Esophagus squamous epithelium (tissue), 5 donors: ENCODE results near the gene FRMD4A. TPM values are rescaled to one million over a fixed set of nuclear protein-coding genes. Genes with fewer than 3 reads are reported as not detected.

Experiments
- DNase-seq: peaks from one replicate; lab custom pipeline; 2025; lab: John Stamatoyannopoulos, UW
- H3K27ac ChIP-seq, 4 donors: fragments of 200-600 bp; sonication (generic); one replicate each; pipeline ENCODE4 v1.5.1; 2016 to 2019; ENCODE audit warnings: mild to moderate bottlenecking in 1 of 4
- H3K27me3 ChIP-seq, 4 donors: fragments of 200-600 bp; sonication (generic); 1 replicate in 3 of 4; 2 replicates in 1 of 4; pipeline versions ENCODE4 v1.5.1 to v1.6.0; 2017 to 2021; ENCODE audit warnings: antibody characterized with exemption in 1 of 4
- H3K36me3 ChIP-seq, 3 donors: fragments of 200-600 bp; sonication (generic); one replicate each; pipeline ENCODE4 v1.5.1; 2016 to 2019
- H3K4me1 ChIP-seq, 3 donors: fragments of 200-600 bp; sonication (generic); one replicate each; pipeline ENCODE4 v1.5.1; 2017 to 2019
- H3K4me3 ChIP-seq, 4 donors: fragments of 200-600 bp; sonication (generic); 1 replicate in 3 of 4; 2 replicates in 1 of 4; pipeline ENCODE4 v1.5.1; 2016 to 2019; ENCODE audit warnings: mild to moderate bottlenecking in 2 of 4, moderate library complexity in 1 of 4
- H3K9me3 ChIP-seq, 3 donors: fragments of 200-600 bp; sonication (generic); one replicate each; pipeline ENCODE4 v1.5.1; 2016 to 2019
- CTCF ChIP-seq, 6 experiments: fragments of 450-650 bp in 4 of 6; fragments of 200-600 bp in 2 of 6; sonication (generic) in 2 of 6; IDR thresholded peaks; one replicate each; pipeline ENCODE4 v1.5.1; 2016 to 2019; ENCODE audit warnings: antibody characterized with exemption in 6 of 6, mild to moderate bottlenecking in 4 of 6, moderate library complexity in 4 of 6
- POLR2A ChIP-seq, 4 donors: fragments of 450-650 bp; IDR thresholded peaks; one replicate each; pipeline ENCODE4 v1.6.1; 2017; ENCODE audit warnings: antibody characterized with exemption in 4 of 4, mild to moderate bottlenecking in 4 of 4, moderate library complexity in 3 of 4
- WGBS, 2 donors: methylation state at CpG; one replicate each; pipeline ENCODE4 v1.1.5; 2018; 5-methylcytosine and 5-hydroxymethylcytosine counted together
- intact Hi-C: fragments of 100-400 bp; cut with DNase I; formaldehyde crosslinking; loops from one replicate; pipeline ENCODE4 v1.15.0; 2022
- total RNA-seq, 4 donors: library from RNA; depleted of rRNA; stranded (reverse); fragments of >200 nt; gene quantifications; one replicate each; pipeline ENCODE4 v1.1.0, GENCODE V29; 2016
- donor health status: DM: yes; HTN: yes; CAD: no.

The FRMD4A gene
- total RNA-seq, 4 donors from 2014 or later, result 7.3 to 15.3 (median 8.6) TPM

- Histone ChIP-seq H3K36me3 (no peaks in the 10 kb centered on the region), H3K27me3 (no peaks in the 10 kb centered on the region), H3K27ac (no peak overlapping the region), H3K4me1 (no peaks in the 10 kb centered on the region), H3K9me3 (no peaks in the 10 kb centered on the region), H3K4me3 (no peak overlapping the region)
- no peak for DNase-seq
- intact Hi-C loops, result no loop called here
- no peak for TF ChIP-seq POLR2A (IDR thresholded peaks at IDR 0.05)
- TF ChIP-seq CTCF (IDR thresholded peaks at IDR 0.05), result no peak
- WGBS, 2 donors, result 85 to 93% methylated on average over 8 of the region's 8 CpGs
Measured at GRCh38 chr10:14116021-14116420, 214.7 kb downstream of the FRMD4A start.

- H3K27ac ChIP-seq, result no peak overlapping the region
- H3K4me3 ChIP-seq, result no peak overlapping the region
- WGBS, 2 donors, result 80 to 92% methylated on average over 1 to 2 of the region's 2 CpGs
- H3K36me3 ChIP-seq, result no peaks in the 10 kb centered on the region
- no peaks in the 10 kb centered on the region for H3K9me3 ChIP-seq
- TF ChIP-seq CTCF (IDR thresholded peaks at IDR 0.05), result no peak
- no peak for TF ChIP-seq POLR2A (IDR thresholded peaks at IDR 0.05)
- H3K27me3 ChIP-seq, result peaks cover 0 to 1% (median 0%) of the 10 kb centered on the region in 4 donors
- H3K4me1 ChIP-seq, result no peaks in the 10 kb centered on the region
- DNase-seq, result no peak
- intact Hi-C loops, result no loop called here
Measured at GRCh38 chr10:14114791-14115190, 215.9 kb downstream of the FRMD4A start.

- Histone ChIP-seq H3K4me3 (no peak overlapping the region), H3K27me3 (peaks cover 0 to 12% (median 0%) of the 10 kb centered on the region in 4 donors), H3K4me1 (no peaks in the 10 kb centered on the region), H3K27ac (no peak overlapping the region), H3K9me3 (no peaks in the 10 kb centered on the region), H3K36me3 (no peaks in the 10 kb centered on the region)
- intact Hi-C loops, result no loop called here
- 82 to 90% methylated on average over 5 of the region's 5 CpGs for WGBS, 2 donors
- TF ChIP-seq POLR2A (IDR thresholded peaks at IDR 0.05) (no peak), CTCF (IDR thresholded peaks at IDR 0.05) (no peak)
- DNase-seq, result no peak
Measured at GRCh38 chr10:14112056-14112455, 218.7 kb downstream of the FRMD4A start.

- TF ChIP-seq POLR2A (IDR thresholded peaks at IDR 0.05) (no peak), CTCF (IDR thresholded peaks at IDR 0.05) (no peak)
Measured at GRCh38 chr10:14111208-14111607, 219.5 kb downstream of the FRMD4A start.

DNA sequence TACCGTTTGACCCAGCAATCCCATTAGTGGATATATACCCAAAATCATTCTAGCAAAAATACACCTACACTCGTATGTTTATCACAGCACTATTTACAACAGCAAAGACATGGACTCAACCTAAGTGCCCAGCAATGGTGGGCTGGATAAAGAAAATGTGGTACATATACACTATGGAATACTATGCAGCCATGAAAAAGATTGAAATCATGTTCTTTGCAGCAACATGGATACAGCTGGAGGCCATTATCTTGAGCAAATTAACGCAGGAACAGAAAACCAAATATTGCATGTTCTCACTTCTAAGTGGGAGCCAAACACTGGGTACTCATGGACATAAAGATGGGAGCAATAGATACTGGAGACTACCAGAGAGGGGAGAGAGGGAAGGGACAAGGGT, 223.9 kb downstream of the FRMD4A start:
- Histone ChIP-seq H3K4me3 (no peak overlapping the region), H3K36me3 (no peaks in the 10 kb centered on the region), H3K9me3 (no peaks in the 10 kb centered on the region), H3K4me1 (no peaks in the 10 kb centered on the region), H3K27me3 (peaks cover 0 to 12% (median 0%) of the 10 kb centered on the region in 4 donors), H3K27ac (no peak overlapping the region)
- intact Hi-C loops, result no loop called here
- TF ChIP-seq CTCF (IDR thresholded peaks at IDR 0.05) (no peak), POLR2A (IDR thresholded peaks at IDR 0.05) (no peak)
- DNase-seq, result no peak
- 91 to 96% methylated on average over 3 of the region's 3 CpGs for WGBS, 2 donors

More at GRCh38 chr10:14111208-14111607, 219.5 kb downstream of the FRMD4A start:
- Histone ChIP-seq H3K9me3 (no peaks in the 10 kb centered on the region), H3K27ac (no peak overlapping the region), H3K4me3 (no peak overlapping the region), H3K36me3 (no peaks in the 10 kb centered on the region), H3K4me1 (no peaks in the 10 kb centered on the region), H3K27me3 (peaks cover 0 to 12% (median 0%) of the 10 kb centered on the region in 4 donors)
- intact Hi-C loops, result no loop called here
- WGBS, 2 donors, result 47 to 89% methylated on average over 1 of the region's 1 CpG
- DNase-seq, result no peak
